Activated naive CD8-positive, alpha-beta T cell treated with anti-CD3 and anti-CD28 coated beads for 36 hours (primary cell): ENCODE measurements around the gene CHST2. TPM values are rescaled to one million over a fixed set of nuclear protein-coding genes. Genes with fewer than 3 reads are reported as not detected.
A peak's percentile ranks its signal among the peaks of the same experiment; 100 is the strongest.
"Not testable (repeated sequence)": the region's sequence is repeated elsewhere in the genome, so short reads cannot be mapped to it uniquely, and the experiment has no call there.

Experiments
- DNase-seq: peaks from one replicate; pipeline ENCODE4 v3.0.0; 2021
- H3K27ac Mint-ChIP-seq: one replicate; pipeline ENCODE4 v1.8.0; 2022; ENCODE audit warnings: mild to moderate bottlenecking, moderate library complexity, mixed read lengths
- H3K27me3 Mint-ChIP-seq: one replicate; pipeline ENCODE4 v1.8.0; 2022; ENCODE audit warnings: mild to moderate bottlenecking, mixed read lengths
- H3K36me3 Mint-ChIP-seq: one replicate; pipeline ENCODE4 v1.8.0; 2021; ENCODE audit warnings: mild to moderate bottlenecking, mixed read lengths
- H3K4me1 Mint-ChIP-seq: one replicate; pipeline ENCODE4 v1.8.0; 2021; ENCODE audit warnings: mixed read lengths
- H3K4me3 Mint-ChIP-seq: one replicate; pipeline ENCODE4 v1.8.0; 2022; ENCODE audit warnings: mild to moderate bottlenecking, moderate library complexity, mixed read lengths
- H3K9me3 Mint-ChIP-seq: one replicate; pipeline ENCODE4 v1.8.0; 2022; ENCODE audit warnings: mixed read lengths
- total RNA-seq, 2 experiments: library from RNA; stranded (reverse); gene quantifications; one replicate each; pipeline ENCODE4 v1.2.3, GENCODE V29; 2021

Gene CHST2
- total RNA-seq = 10 to 100 TPM; 12.0 to 13.2 TPM

- Mint-ChIP-seq H3K4me1 (peaks cover 28% of the 10 kb centered on the region), H3K27me3 (no peaks in the 10 kb centered on the region), H3K36me3 (peaks cover 6% of the 10 kb centered on the region), H3K4me3 (peak within 1 kb of the TSS; percentile 87), H3K9me3 (no peaks in the 10 kb centered on the region), H3K27ac (peak within 1 kb of the TSS; percentile 81)
- DNase-seq = peak; percentile 86
Observed at GRCh38 chr3:143119009-143119914, at the start of gene CHST2. CHST2 (plus strand) TSS chr3:143119771; CDS start chr3:143120817, 1,046 bp downstream.

GRCh38 chr3:143070977-143071551 lies 48.5 kb upstream of the CHST2 start:
- no peaks in the 10 kb centered on the region for H3K9me3 Mint-ChIP-seq
- no peak overlapping the region for H3K4me3 Mint-ChIP-seq
- H3K4me1 Mint-ChIP-seq = no peaks in the 10 kb centered on the region
- no peak for DNase-seq
- H3K27me3 Mint-ChIP-seq = no peaks in the 10 kb centered on the region
- H3K36me3 Mint-ChIP-seq = no peaks in the 10 kb centered on the region
- no peak overlapping the region for H3K27ac Mint-ChIP-seq

GRCh38 chr3:143071776-143072175 lies 47.8 kb upstream of the CHST2 start:
- no peak overlapping the region for H3K27ac Mint-ChIP-seq
- no peak overlapping the region for H3K4me3 Mint-ChIP-seq
- H3K36me3 Mint-ChIP-seq = no peaks in the 10 kb centered on the region
- no peak for DNase-seq
- no peaks in the 10 kb centered on the region for H3K4me1 Mint-ChIP-seq
- H3K27me3 Mint-ChIP-seq = no peaks in the 10 kb centered on the region
- H3K9me3 Mint-ChIP-seq = no peaks in the 10 kb centered on the region

- H3K27ac Mint-ChIP-seq, H3K4me1 Mint-ChIP-seq, DNase-seq, H3K9me3 Mint-ChIP-seq, H3K36me3 Mint-ChIP-seq, H3K27me3 Mint-ChIP-seq, H3K4me3 Mint-ChIP-seq: not testable (repeated sequence)
Observed at GRCh38 chr3:143072298-143073020, 47.1 kb upstream of the CHST2 start.

GRCh38 chr3:143073541-143073940 lies 46.0 kb upstream of the CHST2 start:
- not testable (repeated sequence) for H3K4me1 Mint-ChIP-seq, DNase-seq, H3K9me3 Mint-ChIP-seq, H3K36me3 Mint-ChIP-seq, H3K27ac Mint-ChIP-seq, H3K4me3 Mint-ChIP-seq, H3K27me3 Mint-ChIP-seq

- not testable (repeated sequence) for H3K27ac Mint-ChIP-seq, DNase-seq, H3K36me3 Mint-ChIP-seq, H3K4me3 Mint-ChIP-seq, H3K27me3 Mint-ChIP-seq, H3K4me1 Mint-ChIP-seq, H3K9me3 Mint-ChIP-seq
Observed at GRCh38 chr3:143073983-143074382, 45.6 kb upstream of the CHST2 start.

GRCh38 chr3:143078883-143079282 lies 40.7 kb upstream of the CHST2 start:
- Mint-ChIP-seq H3K9me3 (no peaks in the 10 kb centered on the region), H3K27ac (no peak overlapping the region), H3K4me3 (no peak overlapping the region), H3K36me3 (no peaks in the 10 kb centered on the region), H3K27me3 (no peaks in the 10 kb centered on the region), H3K4me1 (peaks cover 11% of the 10 kb centered on the region)
- DNase-seq = no peak

- H3K27me3 Mint-ChIP-seq = peaks cover 7% of the 10 kb centered on the region
- no peak overlapping the region for H3K27ac Mint-ChIP-seq
- no peaks in the 10 kb centered on the region for H3K36me3 Mint-ChIP-seq
- H3K9me3 Mint-ChIP-seq = no peaks in the 10 kb centered on the region
- H3K4me3 Mint-ChIP-seq = no peak overlapping the region
- H3K4me1 Mint-ChIP-seq = peaks cover 11% of the 10 kb centered on the region
- no peak for DNase-seq
Observed at GRCh38 chr3:143080196-143080595, 39.4 kb upstream of the CHST2 start.

- Mint-ChIP-seq H3K36me3 (no peaks in the 10 kb centered on the region), H3K27me3 (peaks cover 7% of the 10 kb centered on the region), H3K4me3 (no peak overlapping the region), H3K9me3 (no peaks in the 10 kb centered on the region), H3K27ac (no peak overlapping the region), H3K4me1 (peaks cover 11% of the 10 kb centered on the region)
- no peak for DNase-seq
Observed at GRCh38 chr3:143081365-143081764, 38.2 kb upstream of the CHST2 start.

GRCh38 chr3:143081844-143082778 lies 37.5 kb upstream of the CHST2 start:
- no peak overlapping the region for H3K4me3 Mint-ChIP-seq
- no peaks in the 10 kb centered on the region for H3K36me3 Mint-ChIP-seq
- H3K27ac Mint-ChIP-seq = no peak overlapping the region
- peaks cover 7% of the 10 kb centered on the region for H3K27me3 Mint-ChIP-seq
- H3K9me3 Mint-ChIP-seq = no peaks in the 10 kb centered on the region
- DNase-seq = no peak
- H3K4me1 Mint-ChIP-seq = peaks cover 11% of the 10 kb centered on the region

GRCh38 chr3:143083781-143084180 lies 35.8 kb upstream of the CHST2 start:
- Mint-ChIP-seq H3K4me1 (peaks cover 8% of the 10 kb centered on the region), H3K27ac (no peak overlapping the region), H3K9me3 (no peaks in the 10 kb centered on the region), H3K27me3 (peaks cover 7% of the 10 kb centered on the region), H3K4me3 (no peak overlapping the region), H3K36me3 (no peaks in the 10 kb centered on the region)
- no peak for DNase-seq

GRCh38 chr3:143084856-143085731 lies 34.5 kb upstream of the CHST2 start:
- Mint-ChIP-seq H3K4me3 (no peak overlapping the region), H3K27ac (no peak overlapping the region)

GRCh38 chr3:143088835-143089234 lies 30.7 kb upstream of the CHST2 start:
- DNase-seq = no peak
- Mint-ChIP-seq H3K4me3 (no peak overlapping the region), H3K27ac (no peak overlapping the region), H3K36me3 (no peaks in the 10 kb centered on the region), H3K9me3 (no peaks in the 10 kb centered on the region), H3K27me3 (peaks cover 7% of the 10 kb centered on the region), H3K4me1 (no peaks in the 10 kb centered on the region)

More at GRCh38 chr3:143084856-143085731, 34.5 kb upstream of the CHST2 start:
- DNase-seq = no peak
- H3K4me1 Mint-ChIP-seq = peaks cover 8% of the 10 kb centered on the region
- peaks cover 7% of the 10 kb centered on the region for H3K27me3 Mint-ChIP-seq
- H3K9me3 Mint-ChIP-seq = no peaks in the 10 kb centered on the region
- H3K36me3 Mint-ChIP-seq = no peaks in the 10 kb centered on the region

- H3K9me3 Mint-ChIP-seq = no peaks in the 10 kb centered on the region
- no peak for DNase-seq
- H3K4me1 Mint-ChIP-seq = no peaks in the 10 kb centered on the region
- no peaks in the 10 kb centered on the region for H3K36me3 Mint-ChIP-seq
- no peak overlapping the region for H3K27ac Mint-ChIP-seq
- no peak overlapping the region for H3K4me3 Mint-ChIP-seq
- H3K27me3 Mint-ChIP-seq = peaks cover under 1% of the 10 kb centered on the region
Observed at GRCh38 chr3:143089965-143090364, 29.6 kb upstream of the CHST2 start.
